Dermis microvascular lymphatic vessel endothelial cell (primary cell): ENCODE measurements around the gene MFN2. TPM values are rescaled to one million over a fixed set of nuclear protein-coding genes. Genes with fewer than 3 reads are reported as not detected.

Experiments
- DNase-seq, 2 donors: peaks; one replicate each; pipeline versions ENCODE4 v3.0.0 to v3.0.0-alpha.2; 2010; ENCODE audit warnings: low read depth in 2 of 2
- total RNA-seq: library from RNA; depleted of rRNA; stranded (reverse); fragments of >200 nt; gene quantifications from 2 replicates; pipeline ENCODE4 v1.2.1, GENCODE V29; 2014

MFN2 gene
- total RNA-seq, 1 donor from 2014 or later: 54.6 TPM

- no peak for DNase-seq
Measured at GRCh38 chr1:12047120-12047876, 67.1 kb downstream of the MFN2 start.

GRCh38 chr1:12048372-12048771 lies 68.1 kb downstream of the MFN2 start:
- no peak for DNase-seq

- no peak for DNase-seq
Measured at GRCh38 chr1:12049616-12050015, 69.4 kb downstream of the MFN2 start.

GRCh38 chr1:12051361-12051760 lies 71.1 kb downstream of the MFN2 start:
- DNase-seq: no peak

- DNase-seq: peak in 1 of 2 donors; percentile 28
Measured at GRCh38 chr1:12052008-12052573, 71.8 kb downstream of the MFN2 start.

- DNase-seq: no peak
Measured at GRCh38 chr1:12052997-12053686, 72.9 kb downstream of the MFN2 start.

- no peak for DNase-seq
Measured at GRCh38 chr1:12053752-12054548, 73.7 kb downstream of the MFN2 start.

GRCh38 chr1:12055259-12055658 lies 75.0 kb downstream of the MFN2 start:
- DNase-seq: no peak

- no peak for DNase-seq
Measured at GRCh38 chr1:12056331-12056841, 76.1 kb downstream of the MFN2 start.

- no peak for DNase-seq
Measured at GRCh38 chr1:12057382-12057781, 77.1 kb downstream of the MFN2 start.

GRCh38 chr1:12057940-12058687 lies 77.9 kb downstream of the MFN2 start:
- DNase-seq: no peak

- DNase-seq: no peak
Measured at GRCh38 chr1:12059226-12059625, 79.0 kb downstream of the MFN2 start.

GRCh38 chr1:12059722-12060464 lies 79.6 kb downstream of the MFN2 start:
- DNase-seq: no peak

- DNase-seq: no peak
Measured at GRCh38 chr1:12060500-12060899, 80.3 kb downstream of the MFN2 start.

Other genes starting within 250 kb of the MFN2 start
- gene AGTRAP, start 244.3 kb upstream of the MFN2 start, total RNA-seq: 34.0 and 46.8 TPM in 2 replicates
- 0.25 and 0.26 TPM in 2 replicates for gene C1orf167, start 218.3 kb upstream of the MFN2 start, total RNA-seq
- gene MTHFR, start 174.5 kb upstream of the MFN2 start, total RNA-seq: 30.2 and 53.2 TPM in 2 replicates
- gene CLCN6, start 174.3 kb upstream of the MFN2 start, total RNA-seq: 5.9 and 7.0 TPM in 2 replicates
- not detected in 2 replicates for gene NPPA, start 132.7 kb upstream of the MFN2 start, total RNA-seq
- not detected in 2 replicates for gene NPPB, start 121.5 kb upstream of the MFN2 start, total RNA-seq
- 38.3 and 58.3 TPM in 2 replicates for gene KIAA2013, start 54.0 kb upstream of the MFN2 start, total RNA-seq
- 138 and 192 TPM in 2 replicates for gene PLOD1, start 45.7 kb upstream of the MFN2 start, total RNA-seq
- gene MIIP, start 39.1 kb downstream of the MFN2 start, total RNA-seq: 27.5 and 31.1 TPM in 2 replicates
- gene TNFRSF8, start 82.9 kb downstream of the MFN2 start, total RNA-seq: under 0.01 TPM in 1 of 2 replicates, not detected in the other
- 12.4 and 14.8 TPM in 2 replicates for gene TNFRSF1B, start 186.5 kb downstream of the MFN2 start, total RNA-seq
- gene VPS13D, start 249.6 kb downstream of the MFN2 start, total RNA-seq: 22.9 and 28.4 TPM in 2 replicates